NT2/D1 (cell line): ENCODE results near the gene THBD.

Experiments
- YY1 ChIP-seq: IDR thresholded peaks from 2 replicates; pipeline ENCODE4 v1.6.1; 2011; ENCODE audit not compliant: insufficient read length, insufficient read depth
- ZNF274 ChIP-seq: IDR thresholded peaks from 2 replicates; pipeline ENCODE4 v1.6.1; 2011; ENCODE audit warnings: mild to moderate bottlenecking, low read depth, low read length

- no peak for TF ChIP-seq ZNF274
- TF ChIP-seq YY1, result no peak
Observed at GRCh38 chr20:23090147-23090546, 40.7 kb upstream of the THBD start.
